Right lobe of liver (tissue), 4 donors: ENCODE measurements around the gene CDK14.

Experiments
- CTCF ChIP-seq, 4 donors: fragments of 200-600 bp in 3 of 4; fragments of 450-650 bp in 1 of 4; IDR thresholded peaks; one replicate each; pipeline versions ENCODE4 v1.5.1 to v1.8.0; 2016 to 2022; ENCODE audit warnings: antibody characterized with exemption in 4 of 4, mild to moderate bottlenecking in 2 of 4
- POLR2A ChIP-seq: fragments of 450-650 bp; IDR thresholded peaks from one replicate; pipeline ENCODE4 v1.6.1; 2017; ENCODE audit warnings: antibody characterized with exemption, mild to moderate bottlenecking
- donor health status: DM: no; HTN: no; CAD: no.
- donor health status: DM: no; HTN: no; CAD: no.
- donor health status: DM: no; HTN: yes; CAD: no.

GRCh38 chr7:91199601-91200000 is 603.5 kb downstream of the CDK14 start:
- TF ChIP-seq CTCF (IDR thresholded peaks at IDR 0.05): no peak
- no peak for TF ChIP-seq POLR2A
